SU-DHL-6 (cell line): ENCODE data around the gene NUP42.

Experiments used
- EZH2phosphoT487 ChIP-seq: fragments of 200-600 bp; sonication (generic), shearing (Covaris generic); conservative IDR thresholded peaks from 2 replicates; pipeline ENCODE4 v1.6.1; 2018; ENCODE audit warnings: mild to moderate bottlenecking, antibody characterized with exemption, low read length, moderate library complexity, mixed read lengths
- TF ChIP-seq, protein P1 (sequence below): fragments of 200-600 bp; sonication (generic); IDR thresholded peaks from one replicate; pipeline ENCODE4 v1.5.1; 2017; ENCODE audit warnings: antibody characterized with exemption, mild to moderate bottlenecking, low read length, moderate library complexity; ENCODE audit not compliant: insufficient read depth, poor library complexity, severe bottlenecking

DNA sequence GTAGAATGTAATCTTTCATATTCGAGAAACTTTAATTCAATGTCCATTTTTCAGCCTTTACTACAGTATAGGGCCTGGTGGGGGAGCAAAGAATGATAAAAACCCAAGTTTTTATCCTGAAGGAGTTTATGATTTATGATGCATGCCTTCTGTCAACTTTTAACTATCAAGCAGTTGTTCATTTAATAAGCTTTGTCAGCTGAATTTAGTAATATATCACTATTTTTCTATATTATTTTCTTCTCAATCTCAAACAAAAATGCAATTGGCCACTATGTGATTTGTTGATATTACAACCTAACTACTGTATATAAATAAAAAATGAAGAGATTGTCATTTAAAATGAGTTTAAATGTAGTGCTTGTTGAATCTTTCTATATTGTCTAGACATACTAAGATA, 2.4 kb downstream of the NUP42 start:
- TF ChIP-seq EZH2phosphoT487 = no peak
- TF ChIP-seq, protein P1, sequence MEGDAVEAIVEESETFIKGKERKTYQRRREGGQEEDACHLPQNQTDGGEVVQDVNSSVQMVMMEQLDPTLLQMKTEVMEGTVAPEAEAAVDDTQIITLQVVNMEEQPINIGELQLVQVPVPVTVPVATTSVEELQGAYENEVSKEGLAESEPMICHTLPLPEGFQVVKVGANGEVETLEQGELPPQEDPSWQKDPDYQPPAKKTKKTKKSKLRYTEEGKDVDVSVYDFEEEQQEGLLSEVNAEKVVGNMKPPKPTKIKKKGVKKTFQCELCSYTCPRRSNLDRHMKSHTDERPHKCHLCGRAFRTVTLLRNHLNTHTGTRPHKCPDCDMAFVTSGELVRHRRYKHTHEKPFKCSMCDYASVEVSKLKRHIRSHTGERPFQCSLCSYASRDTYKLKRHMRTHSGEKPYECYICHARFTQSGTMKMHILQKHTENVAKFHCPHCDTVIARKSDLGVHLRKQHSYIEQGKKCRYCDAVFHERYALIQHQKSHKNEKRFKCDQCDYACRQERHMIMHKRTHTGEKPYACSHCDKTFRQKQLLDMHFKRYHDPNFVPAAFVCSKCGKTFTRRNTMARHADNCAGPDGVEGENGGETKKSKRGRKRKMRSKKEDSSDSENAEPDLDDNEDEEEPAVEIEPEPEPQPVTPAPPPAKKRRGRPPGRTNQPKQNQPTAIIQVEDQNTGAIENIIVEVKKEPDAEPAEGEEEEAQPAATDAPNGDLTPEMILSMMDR = no peak
